Upper lobe of right lung (tissue), 1 donor: Measurements from ENCODE around the gene PLEKHN1. TPM values are rescaled to one million over a fixed set of nuclear protein-coding genes. Genes with fewer than 3 reads are reported as not detected.
A peak's percentile ranks its signal among the peaks of the same experiment; 100 is the strongest.

ENCODE experiments used
- ATAC-seq: fragments of 200-7000 bp; cut with Tn5 transposase; one replicate; pipeline ENCODE4 v1.9.1; 2020; ENCODE audit warnings: mild to moderate bottlenecking, moderate library complexity
- DNase-seq: peaks from one replicate; pipeline ENCODE4 v3.0.0-alpha.2; 2020
- H3K27ac ChIP-seq: fragments of 200-600 bp; one replicate; pipeline ENCODE4 v1.8.0; 2022
- H3K27me3 ChIP-seq: fragments of 200-600 bp; one replicate; pipeline ENCODE4 v1.8.0; 2022; ENCODE audit warnings: mild to moderate bottlenecking
- H3K36me3 ChIP-seq: fragments of 200-600 bp; one replicate; pipeline ENCODE4 v1.8.0; 2022
- H3K4me1 ChIP-seq: fragments of 200-600 bp; one replicate; pipeline ENCODE4 v1.8.0; 2022
- H3K4me3 ChIP-seq: fragments of 200-600 bp; one replicate; pipeline ENCODE4 v1.8.0; 2022; ENCODE audit warnings: mild to moderate bottlenecking
- H3K9me3 ChIP-seq: fragments of 200-600 bp; one replicate; pipeline ENCODE4 v1.8.0; 2022
- intact Hi-C: fragments of 100-400 bp; cut with DNase I; formaldehyde crosslinking; loops from one replicate; pipeline ENCODE4 v1.11.0; 2022
- total RNA-seq: library from RNA; stranded (reverse); fragmentation: NEBNext Ultra II Directional; extraction: Animal tissue kit (Norgen Biotek cat#: 25700); gene quantifications from one replicate; pipeline ENCODE4 v1.2.1, GENCODE V29; 2021
- TF ChIP-seq, protein P1 (sequence below): fragments of 200-600 bp; IDR thresholded peaks from one replicate; pipeline ENCODE4 v1.8.0; 2022; ENCODE audit warnings: antibody characterized with exemption
- donor health status: DM: no; HTN: yes; CAD: no; lungs with severe emphysema.

PLEKHN1 gene
- total RNA-seq, 1 donor from 2014 or later: 2.1 TPM

- H3K27ac ChIP-seq: no peak overlapping the region
- peaks cover 12% of the 10 kb centered on the region for H3K36me3 ChIP-seq
- ATAC-seq (no peak), DNase-seq (no peak)
- TF ChIP-seq, protein P1, sequence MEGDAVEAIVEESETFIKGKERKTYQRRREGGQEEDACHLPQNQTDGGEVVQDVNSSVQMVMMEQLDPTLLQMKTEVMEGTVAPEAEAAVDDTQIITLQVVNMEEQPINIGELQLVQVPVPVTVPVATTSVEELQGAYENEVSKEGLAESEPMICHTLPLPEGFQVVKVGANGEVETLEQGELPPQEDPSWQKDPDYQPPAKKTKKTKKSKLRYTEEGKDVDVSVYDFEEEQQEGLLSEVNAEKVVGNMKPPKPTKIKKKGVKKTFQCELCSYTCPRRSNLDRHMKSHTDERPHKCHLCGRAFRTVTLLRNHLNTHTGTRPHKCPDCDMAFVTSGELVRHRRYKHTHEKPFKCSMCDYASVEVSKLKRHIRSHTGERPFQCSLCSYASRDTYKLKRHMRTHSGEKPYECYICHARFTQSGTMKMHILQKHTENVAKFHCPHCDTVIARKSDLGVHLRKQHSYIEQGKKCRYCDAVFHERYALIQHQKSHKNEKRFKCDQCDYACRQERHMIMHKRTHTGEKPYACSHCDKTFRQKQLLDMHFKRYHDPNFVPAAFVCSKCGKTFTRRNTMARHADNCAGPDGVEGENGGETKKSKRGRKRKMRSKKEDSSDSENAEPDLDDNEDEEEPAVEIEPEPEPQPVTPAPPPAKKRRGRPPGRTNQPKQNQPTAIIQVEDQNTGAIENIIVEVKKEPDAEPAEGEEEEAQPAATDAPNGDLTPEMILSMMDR: no peak
- peaks cover 65% of the 10 kb centered on the region for H3K27me3 ChIP-seq
- H3K4me1 ChIP-seq: peaks cover 22% of the 10 kb centered on the region
- no peaks in the 10 kb centered on the region for H3K9me3 ChIP-seq
- intact Hi-C loops: no loop called here
- peak overlapping the region; percentile 36 for H3K4me3 ChIP-seq
These were observed 25.2 kb upstream of the PLEKHN1 start for GRCh38 chr1:941015-941587.

- Histone ChIP-seq H3K9me3 (no peaks in the 10 kb centered on the region), H3K27me3 (peaks cover 58% of the 10 kb centered on the region), H3K36me3 (peaks cover 19% of the 10 kb centered on the region), H3K4me3 (peak overlapping the region; percentile 34), H3K27ac (peak overlapping the region; percentile 36), H3K4me1 (peaks cover 22% of the 10 kb centered on the region)
- peak; percentile 38 for ATAC-seq
- peak; percentile 77 for DNase-seq
- intact Hi-C loops: no loop called here
- TF ChIP-seq, protein P1: no peak
These were observed 24.5 kb upstream of the PLEKHN1 start for GRCh38 chr1:941588-942383.

GRCh38 chr1:942411-942821 is 23.9 kb upstream of the PLEKHN1 start:
- intact Hi-C loops: no loop called here
- Histone ChIP-seq H3K36me3 (peaks cover 25% of the 10 kb centered on the region), H3K9me3 (no peaks in the 10 kb centered on the region), H3K4me3 (peak overlapping the region; percentile 34), H3K4me1 (peaks cover 22% of the 10 kb centered on the region), H3K27me3 (peaks cover 52% of the 10 kb centered on the region), H3K27ac (peak overlapping the region; percentile 55)
- ATAC-seq: no peak
- TF ChIP-seq, protein P1: no peak
- no peak for DNase-seq

DNA sequence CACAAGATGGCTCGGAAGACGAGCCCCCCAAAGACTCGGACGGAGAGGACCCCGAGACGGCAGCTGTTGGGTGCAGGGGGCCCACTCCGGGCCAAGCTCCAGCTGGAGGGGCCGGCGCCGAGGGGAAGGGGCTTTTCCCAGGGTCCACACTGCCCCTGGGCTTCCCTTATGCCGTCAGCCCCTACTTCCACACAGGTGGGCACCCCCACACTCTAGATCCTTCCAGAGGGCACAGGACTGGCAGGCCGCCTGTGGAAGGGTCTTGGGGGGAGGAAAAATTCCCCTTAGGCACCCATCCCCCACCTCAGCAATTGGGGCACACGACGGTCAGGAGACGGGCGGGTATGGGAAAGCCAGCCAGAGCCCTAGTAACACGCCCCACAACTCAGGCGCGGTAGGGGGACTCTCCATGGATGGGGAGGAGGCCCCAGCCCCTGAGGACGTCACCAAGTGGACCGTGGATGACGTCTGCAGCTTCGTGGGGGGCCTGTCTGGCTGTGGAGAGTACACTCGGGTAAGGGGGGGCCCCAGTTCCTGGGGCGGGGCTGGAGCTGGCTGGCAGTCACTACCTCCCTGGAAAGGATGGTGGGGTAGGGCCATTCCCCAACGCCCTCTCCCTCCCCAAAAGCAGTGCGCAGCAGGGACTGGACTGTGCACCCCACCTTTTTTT is 23.3 kb upstream of the PLEKHN1 start:
- intact Hi-C loops: no loop called here
- TF ChIP-seq, protein P1: no peak
- peaks cover 46% of the 10 kb centered on the region for H3K27me3 ChIP-seq
- no peak overlapping the region for H3K4me3 ChIP-seq
- peaks cover 29% of the 10 kb centered on the region for H3K36me3 ChIP-seq
- no peaks in the 10 kb centered on the region for H3K9me3 ChIP-seq
- peaks cover 22% of the 10 kb centered on the region for H3K4me1 ChIP-seq
- H3K27ac ChIP-seq: peak overlapping the region; percentile 55
- ATAC-seq (no peak), DNase-seq (no peak)

GRCh38 chr1:943545-944340 is 22.5 kb upstream of the PLEKHN1 start:
- peaks cover 32% of the 10 kb centered on the region for H3K36me3 ChIP-seq
- H3K27me3 ChIP-seq: peaks cover 43% of the 10 kb centered on the region
- no peak overlapping the region for H3K4me3 ChIP-seq
- DNase-seq (no peak), ATAC-seq (no peak)
- peak overlapping the region; percentile 70 for H3K27ac ChIP-seq
- H3K9me3 ChIP-seq: no peaks in the 10 kb centered on the region
- H3K4me1 ChIP-seq: peaks cover 22% of the 10 kb centered on the region
- intact Hi-C loops: no loop called here
- TF ChIP-seq, protein P1: no peak
